HepG2 (cell line): ENCODE measurements around the gene FAM3D. TPM values are rescaled to one million over a fixed set of nuclear protein-coding genes. Genes with fewer than 3 reads are reported as not detected.

Source experiments
- ARNTL ChIP-seq: sonication (generic); formaldehyde crosslinking; IDR thresholded peaks from 2 replicates; pipeline ENCODE4 v1.4.0; 2020; ENCODE audit warnings: mild to moderate bottlenecking, missing genetic modification reagents
- ATM ChIP-seq: fragments of 450-650 bp; IDR thresholded peaks from 2 replicates; pipeline ENCODE4 v1.7.1; 2017; ENCODE audit warnings: mild to moderate bottlenecking, borderline replicate concordance
- CENPT ChIP-seq: sonication (generic); formaldehyde crosslinking; IDR thresholded peaks from 2 replicates; pipeline ENCODE4 v1.8.0; 2022; ENCODE audit warnings: low read depth, mild to moderate bottlenecking, moderate library complexity, missing genetic modification reagents
- FOSL1 ChIP-seq: sonication (generic); formaldehyde crosslinking; IDR thresholded peaks from 2 replicates; pipeline ENCODE4 v1.9.0; 2021; ENCODE audit warnings: missing genetic modification reagents, borderline replicate concordance
- FOSL2 ChIP-seq: sonication (generic); formaldehyde crosslinking; IDR thresholded peaks from 2 replicates; pipeline ENCODE4 v1.4.0; 2020; ENCODE audit warnings: missing genetic modification reagents
- FOXP4 ChIP-seq: sonication (generic); formaldehyde crosslinking; IDR thresholded peaks from 2 replicates; pipeline ENCODE4 v1.4.0; 2020; ENCODE audit warnings: missing genetic modification reagents
- KDM4B ChIP-seq: sonication (generic); formaldehyde crosslinking; IDR thresholded peaks from 2 replicates; pipeline ENCODE4 v1.4.0; 2020; ENCODE audit warnings: missing genetic modification reagents
- MIER3 ChIP-seq: IDR thresholded peaks from 2 replicates; pipeline ENCODE4 v1.6.1; 2016; ENCODE audit warnings: missing compliant biosample characterization, borderline replicate concordance
- NAIF1 ChIP-seq: sonication (generic); formaldehyde crosslinking; IDR thresholded peaks from 2 replicates; pipeline ENCODE4 v1.5.0; 2020; ENCODE audit warnings: mild to moderate bottlenecking, missing genetic modification reagents, borderline replicate concordance
- NFYC ChIP-seq: IDR thresholded peaks from 2 replicates; pipeline ENCODE4 v1.6.1; 2016; ENCODE audit warnings: missing genetic modification reagents, missing compliant biosample characterization
- PHF21A ChIP-seq: sonication (generic); formaldehyde crosslinking; IDR thresholded peaks from 2 replicates; pipeline ENCODE4 v1.5.0; 2020; ENCODE audit warnings: mild to moderate bottlenecking, missing genetic modification reagents
- PITX1 ChIP-seq: sonication (generic); formaldehyde crosslinking; IDR thresholded peaks from 2 replicates; pipeline ENCODE4 v1.5.1; 2020; ENCODE audit warnings: mild to moderate bottlenecking, missing genetic modification reagents
- RARA ChIP-seq: IDR thresholded peaks from 2 replicates; pipeline ENCODE4 v1.6.1; 2016; ENCODE audit warnings: missing genetic modification reagents, missing compliant biosample characterization
- REL ChIP-seq: sonication (generic); formaldehyde crosslinking; conservative IDR thresholded peaks from 2 replicates; pipeline ENCODE4 v1.8.0; 2022; ENCODE audit warnings: mild to moderate bottlenecking, missing genetic modification reagents, moderate library complexity
- SALL1 ChIP-seq: sonication (generic); formaldehyde crosslinking; IDR thresholded peaks from 2 replicates; pipeline ENCODE4 v1.8.0; 2022; ENCODE audit warnings: mild to moderate bottlenecking, missing genetic modification reagents
- SATB2 ChIP-seq: sonication (generic); formaldehyde crosslinking; IDR thresholded peaks from 2 replicates; pipeline ENCODE4 v1.5.0; 2020; ENCODE audit warnings: missing genetic modification reagents
- TAF1 ChIP-seq: sonication (generic); formaldehyde crosslinking; IDR thresholded peaks from 2 replicates; pipeline ENCODE4 v1.4.0; 2020; ENCODE audit warnings: missing genetic modification reagents
- ZC3H13 ChIP-seq: sonication (generic); formaldehyde crosslinking; IDR thresholded peaks from 2 replicates; pipeline ENCODE4 v1.8.1; 2023; ENCODE audit warnings: mild to moderate bottlenecking, missing genetic modification reagents, moderate library complexity
- ZNF547 ChIP-seq: sonication (generic); formaldehyde crosslinking; IDR thresholded peaks from 2 replicates; pipeline ENCODE4 v1.5.1; 2020; ENCODE audit warnings: mild to moderate bottlenecking, missing genetic modification reagents
- ZNF660 ChIP-seq: sonication (generic); formaldehyde crosslinking; IDR thresholded peaks from 2 replicates; pipeline ENCODE4 v1.5.1; 2020; ENCODE audit warnings: mild to moderate bottlenecking, low read depth, missing genetic modification reagents, borderline replicate concordance
- polyA plus RNA-seq, 8 experiments: library from polyadenylated mRNA; depleted of rRNA in 3 of 8; stranded (reverse) in 7 of 8; unstranded in 1 of 8; fragments of >200 nt; fragmentation: Illumina TruSeq in 4 of 8; extraction: Trizol in 4 of 8; gene quantifications; 2 replicates each; pipeline versions ENCODE4 v1.2.1 to v1.2.3, GENCODE V29; 2011 to 2016; ENCODE audit warnings: low read depth in 4 of 8, missing spikeins in 1 of 8, mixed read lengths in 1 of 8; ENCODE audit not compliant: insufficient read depth in 1 of 8
- total RNA-seq, 5 experiments: library from RNA; depleted of rRNA; stranded (reverse); fragments of >200 nt; fragmentation: Illumina TruSeq; extraction: Trizol; gene quantifications; 2 replicates each; pipeline ENCODE4 v1.2.3, GENCODE V29; 2016; ENCODE audit warnings: low read depth in 1 of 5
- TF ChIP-seq, protein P1 (sequence below): sonication (generic); formaldehyde crosslinking; IDR thresholded peaks from 2 replicates; pipeline ENCODE4 v1.4.0; 2020; ENCODE audit warnings: missing genetic modification reagents, borderline replicate concordance
- TF ChIP-seq, protein P2 (sequence below), 2 experiments: sonication (generic) in 1 of 2; formaldehyde crosslinking in 1 of 2; IDR thresholded peaks; 2 replicates each; pipeline versions ENCODE4 v1.5.1 to v1.6.1; 2011 to 2020; ENCODE audit warnings: borderline replicate concordance in 1 of 2, low read depth in 1 of 2, low read length in 1 of 2, mild to moderate bottlenecking in 1 of 2, missing genetic modification reagents in 1 of 2, moderate library complexity in 1 of 2

Gene FAM3D
- total and polyA plus RNA-seq, 2 of the 13 experiments (the other 11 are each of a cell fraction or from before 2014, with no cell fraction given) = not detected

- TF ChIP-seq, protein P1, sequence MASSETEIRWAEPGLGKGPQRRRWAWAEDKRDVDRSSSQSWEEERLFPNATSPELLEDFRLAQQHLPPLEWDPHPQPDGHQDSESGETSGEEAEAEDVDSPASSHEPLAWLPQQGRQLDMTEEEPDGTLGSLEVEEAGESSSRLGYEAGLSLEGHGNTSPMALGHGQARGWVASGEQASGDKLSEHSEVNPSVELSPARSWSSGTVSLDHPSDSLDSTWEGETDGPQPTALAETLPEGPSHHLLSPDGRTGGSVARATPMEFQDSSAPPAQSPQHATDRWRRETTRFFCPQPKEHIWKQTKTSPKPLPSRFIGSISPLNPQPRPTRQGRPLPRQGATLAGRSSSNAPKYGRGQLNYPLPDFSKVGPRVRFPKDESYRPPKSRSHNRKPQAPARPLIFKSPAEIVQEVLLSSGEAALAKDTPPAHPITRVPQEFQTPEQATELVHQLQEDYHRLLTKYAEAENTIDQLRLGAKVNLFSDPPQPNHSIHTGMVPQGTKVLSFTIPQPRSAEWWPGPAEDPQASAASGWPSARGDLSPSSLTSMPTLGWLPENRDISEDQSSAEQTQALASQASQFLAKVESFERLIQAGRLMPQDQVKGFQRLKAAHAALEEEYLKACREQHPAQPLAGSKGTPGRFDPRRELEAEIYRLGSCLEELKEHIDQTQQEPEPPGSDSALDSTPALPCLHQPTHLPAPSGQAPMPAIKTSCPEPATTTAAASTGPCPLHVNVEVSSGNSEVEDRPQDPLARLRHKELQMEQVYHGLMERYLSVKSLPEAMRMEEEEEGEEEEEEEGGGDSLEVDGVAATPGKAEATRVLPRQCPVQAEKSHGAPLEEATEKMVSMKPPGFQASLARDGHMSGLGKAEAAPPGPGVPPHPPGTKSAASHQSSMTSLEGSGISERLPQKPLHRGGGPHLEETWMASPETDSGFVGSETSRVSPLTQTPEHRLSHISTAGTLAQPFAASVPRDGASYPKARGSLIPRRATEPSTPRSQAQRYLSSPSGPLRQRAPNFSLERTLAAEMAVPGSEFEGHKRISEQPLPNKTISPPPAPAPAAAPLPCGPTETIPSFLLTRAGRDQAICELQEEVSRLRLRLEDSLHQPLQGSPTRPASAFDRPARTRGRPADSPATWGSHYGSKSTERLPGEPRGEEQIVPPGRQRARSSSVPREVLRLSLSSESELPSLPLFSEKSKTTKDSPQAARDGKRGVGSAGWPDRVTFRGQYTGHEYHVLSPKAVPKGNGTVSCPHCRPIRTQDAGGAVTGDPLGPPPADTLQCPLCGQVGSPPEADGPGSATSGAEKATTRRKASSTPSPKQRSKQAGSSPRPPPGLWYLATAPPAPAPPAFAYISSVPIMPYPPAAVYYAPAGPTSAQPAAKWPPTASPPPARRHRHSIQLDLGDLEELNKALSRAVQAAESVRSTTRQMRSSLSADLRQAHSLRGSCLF = no peak
- TF ChIP-seq ZNF660 (CRISPR knock-in tag) = no peak
- TF ChIP-seq, protein P2, sequence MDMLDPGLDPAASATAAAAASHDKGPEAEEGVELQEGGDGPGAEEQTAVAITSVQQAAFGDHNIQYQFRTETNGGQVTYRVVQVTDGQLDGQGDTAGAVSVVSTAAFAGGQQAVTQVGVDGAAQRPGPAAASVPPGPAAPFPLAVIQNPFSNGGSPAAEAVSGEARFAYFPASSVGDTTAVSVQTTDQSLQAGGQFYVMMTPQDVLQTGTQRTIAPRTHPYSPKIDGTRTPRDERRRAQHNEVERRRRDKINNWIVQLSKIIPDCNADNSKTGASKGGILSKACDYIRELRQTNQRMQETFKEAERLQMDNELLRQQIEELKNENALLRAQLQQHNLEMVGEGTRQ (IDR thresholded peaks at IDR 0.05; ENCODE audit: low read depth, low read length) = no peak
- TF ChIP-seq, protein P2 (CRISPR knock-in tag; IDR thresholded peaks at IDR 0.05; ENCODE audit: borderline replicate concordance) = no peak
- no peak for TF ChIP-seq ATM
- no peak for TF ChIP-seq PITX1 (CRISPR knock-in tag)
- no peak for TF ChIP-seq ZC3H13
- no peak; the same call in 1 of the 2 replicates for TF ChIP-seq SALL1
- no peak for TF ChIP-seq FOSL2 (CRISPR knock-in tag)
- TF ChIP-seq ZNF547 = peak; percentile 61; the same call in 1 of the 2 replicates
- TF ChIP-seq NAIF1 (CRISPR knock-in tag) = no peak
- TF ChIP-seq TAF1 (CRISPR knock-in tag) = no peak
- TF ChIP-seq NFYC (CRISPR knock-in tag) = no peak
- no peak for TF ChIP-seq REL
- no peak for TF ChIP-seq RARA
- no peak for TF ChIP-seq KDM4B
- no peak for TF ChIP-seq FOSL1 (CRISPR knock-in tag)
- no peak for TF ChIP-seq FOXP4 (CRISPR knock-in tag)
- TF ChIP-seq SATB2 (CRISPR knock-in tag) = 0 out of 2 replicates have a peak, but pooled peaks have one; percentile 35
- TF ChIP-seq PHF21A = no peak
- TF ChIP-seq ARNTL (CRISPR knock-in tag) = no peak
- no peak for TF ChIP-seq MIER3 (CRISPR knock-in tag)
- TF ChIP-seq CENPT (CRISPR knock-in tag) = no peak
Measured at GRCh38 chr3:58585005-58585786, 81.4 kb downstream of the FAM3D start (continued).
